Kidney epithelial cell (primary cell): Measurements from ENCODE around the gene LYPD6B. TPM values are rescaled to one million over a fixed set of nuclear protein-coding genes. Genes with fewer than 3 reads are reported as not detected.

Experiments used
- DNase-seq: peaks from one replicate; pipeline ENCODE4 v3.0.0-alpha.2; 2010; ENCODE audit warnings: low read depth
- H3K27me3 ChIP-seq: 2 replicates; pipeline ENCODE4 v1.6.0; 2011; ENCODE audit warnings: low read length; ENCODE audit not compliant: control insufficient read depth, insufficient read depth
- H3K36me3 ChIP-seq: 2 replicates; pipeline ENCODE4 v1.5.1; 2011; ENCODE audit warnings: low read length; ENCODE audit not compliant: control insufficient read depth, insufficient read depth
- H3K4me3 ChIP-seq: 2 replicates; pipeline ENCODE4 v1.5.1; 2011; ENCODE audit warnings: low read depth, mild to moderate bottlenecking, control low read depth, low read length
- total RNA-seq: library from RNA; depleted of rRNA; stranded (reverse); fragments of >200 nt; gene quantifications from 2 replicates; pipeline ENCODE4 v1.2.3, GENCODE V29; 2015
- TF ChIP-seq, protein P1 (sequence below): IDR thresholded peaks from 2 replicates; pipeline ENCODE4 v1.5.1; 2011; ENCODE audit warnings: mild to moderate bottlenecking, moderate library complexity, low read length, control low read depth, inconsistent platforms; ENCODE audit not compliant: insufficient read depth, poor library complexity, severe bottlenecking

LYPD6B gene
- total RNA-seq, 1 donor from 2014 or later = 5.3 TPM

DNA sequence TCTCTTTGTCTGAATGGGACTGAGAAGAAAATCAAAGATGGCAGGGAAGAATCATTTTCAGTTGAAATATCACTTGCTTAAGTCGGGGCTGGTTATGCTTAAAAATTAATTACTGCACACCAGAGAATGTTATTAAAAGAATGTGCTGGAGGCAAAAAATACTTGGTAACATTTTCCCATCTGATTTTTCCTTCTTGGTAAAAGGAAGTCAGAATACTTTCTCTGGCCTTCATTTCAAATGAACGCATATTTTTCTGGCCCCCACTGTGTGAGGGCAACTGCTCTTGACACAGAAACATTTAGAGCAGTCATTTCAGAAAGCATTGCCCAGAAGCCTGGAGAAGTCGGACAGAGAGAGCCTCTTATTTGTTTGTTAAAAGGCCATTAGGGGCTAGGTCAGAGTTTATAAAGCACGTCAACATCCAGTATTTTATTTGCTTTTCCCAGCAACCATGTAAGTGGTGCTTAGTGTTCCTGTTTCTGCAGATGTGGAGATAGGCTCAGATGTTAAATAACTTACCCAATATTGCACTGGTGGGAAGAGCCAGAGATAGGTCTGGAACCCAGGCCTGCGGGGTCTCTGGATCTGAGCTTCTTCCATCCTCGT is 32.9 kb upstream of the LYPD6B start:
- Histone ChIP-seq H3K36me3 (no peaks in the 10 kb centered on the region), H3K27me3 (no peaks in the 10 kb centered on the region), H3K4me3 (no peak overlapping the region)
- TF ChIP-seq, protein P1, sequence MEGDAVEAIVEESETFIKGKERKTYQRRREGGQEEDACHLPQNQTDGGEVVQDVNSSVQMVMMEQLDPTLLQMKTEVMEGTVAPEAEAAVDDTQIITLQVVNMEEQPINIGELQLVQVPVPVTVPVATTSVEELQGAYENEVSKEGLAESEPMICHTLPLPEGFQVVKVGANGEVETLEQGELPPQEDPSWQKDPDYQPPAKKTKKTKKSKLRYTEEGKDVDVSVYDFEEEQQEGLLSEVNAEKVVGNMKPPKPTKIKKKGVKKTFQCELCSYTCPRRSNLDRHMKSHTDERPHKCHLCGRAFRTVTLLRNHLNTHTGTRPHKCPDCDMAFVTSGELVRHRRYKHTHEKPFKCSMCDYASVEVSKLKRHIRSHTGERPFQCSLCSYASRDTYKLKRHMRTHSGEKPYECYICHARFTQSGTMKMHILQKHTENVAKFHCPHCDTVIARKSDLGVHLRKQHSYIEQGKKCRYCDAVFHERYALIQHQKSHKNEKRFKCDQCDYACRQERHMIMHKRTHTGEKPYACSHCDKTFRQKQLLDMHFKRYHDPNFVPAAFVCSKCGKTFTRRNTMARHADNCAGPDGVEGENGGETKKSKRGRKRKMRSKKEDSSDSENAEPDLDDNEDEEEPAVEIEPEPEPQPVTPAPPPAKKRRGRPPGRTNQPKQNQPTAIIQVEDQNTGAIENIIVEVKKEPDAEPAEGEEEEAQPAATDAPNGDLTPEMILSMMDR = no peak
- DNase-seq = no peak

- Histone ChIP-seq H3K27me3 (no peaks in the 10 kb centered on the region), H3K36me3 (no peaks in the 10 kb centered on the region), H3K4me3 (no peak overlapping the region)
- DNase-seq = no peak
- TF ChIP-seq, protein P1 = no peak
These were observed 31.5 kb upstream of the LYPD6B start for GRCh38 chr2:149006883-149007543.

GRCh38 chr2:149008381-149008780 is 30.1 kb upstream of the LYPD6B start:
- H3K27me3 ChIP-seq = no peaks in the 10 kb centered on the region
- no peaks in the 10 kb centered on the region for H3K36me3 ChIP-seq
- no peak for DNase-seq
- H3K4me3 ChIP-seq = no peak overlapping the region
- TF ChIP-seq, protein P1 = no peak

DNA sequence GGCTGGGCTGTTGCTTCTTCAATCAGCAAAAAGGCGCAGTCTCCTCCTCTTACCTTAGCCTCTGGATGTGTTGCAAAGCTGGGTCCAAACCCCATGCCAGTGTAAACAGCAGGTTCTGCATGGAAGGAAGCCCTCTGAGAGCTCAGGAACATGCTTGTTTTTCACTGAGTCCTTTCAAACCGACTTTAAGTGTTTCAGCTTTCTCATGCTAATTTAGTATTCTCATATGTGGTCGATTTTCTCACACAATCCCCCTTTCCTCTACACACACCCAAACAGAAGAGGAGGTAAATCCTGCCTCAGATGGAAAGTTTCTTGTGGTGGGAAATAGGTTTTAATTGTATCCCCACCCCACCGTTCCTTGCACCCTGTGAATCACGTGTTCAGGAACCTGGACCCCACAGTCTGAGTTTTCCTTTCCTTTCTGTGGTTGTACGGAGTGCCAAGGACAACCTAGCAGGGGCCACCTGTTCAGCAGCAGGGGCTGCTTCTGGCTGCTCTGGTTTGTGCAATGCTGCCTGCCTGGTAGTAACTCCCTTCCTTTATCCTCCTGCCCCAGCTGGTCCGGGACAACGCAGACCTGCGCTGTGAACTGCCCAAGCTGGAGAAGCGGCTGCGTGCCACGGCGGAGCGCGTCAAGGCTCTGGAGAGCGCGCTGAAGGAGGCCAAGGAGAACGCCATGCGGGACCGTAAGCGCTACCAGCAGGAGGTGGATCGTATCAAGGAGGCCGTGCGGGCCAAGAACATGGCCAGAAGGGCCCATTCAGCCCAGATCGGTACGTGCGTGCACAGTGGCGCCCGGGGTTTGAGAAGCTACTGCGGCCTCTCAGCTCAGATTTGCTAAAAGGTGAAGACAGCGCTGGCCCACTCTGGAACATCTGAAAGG is 28.7 kb upstream of the LYPD6B start:
- no peaks in the 10 kb centered on the region for H3K27me3 ChIP-seq
- DNase-seq = no peak
- TF ChIP-seq, protein P1 = no peak
- H3K36me3 ChIP-seq = no peaks in the 10 kb centered on the region
- H3K4me3 ChIP-seq = no peak overlapping the region

- no peak for DNase-seq
- TF ChIP-seq, protein P1 = no peak
- no peaks in the 10 kb centered on the region for H3K36me3 ChIP-seq
These were observed 26.0 kb upstream of the LYPD6B start for GRCh38 chr2:149012545-149012944.

More at GRCh38 chr2:149012545-149012944, 26.0 kb upstream of the LYPD6B start:
- H3K4me3 ChIP-seq = no peak overlapping the region
- H3K27me3 ChIP-seq = no peaks in the 10 kb centered on the region
